D721Med (cell line): ENCODE results near the gene ZNF132.

Experiments
- DNase-seq: peaks from one replicate; pipeline ENCODE4 v3.0.0; 2011; ENCODE audit warnings: low spot score; ENCODE audit not compliant: insufficient read length
- FAIRE-seq: peaks from 2 replicates; lab custom pipeline; 2011; peaks lifted over from hg19 to GRCh38; lab: Jason Lieb, UNC
- TF ChIP-seq, protein P1 (sequence below): IDR thresholded peaks from 2 replicates; pipeline ENCODE4 v1.5.1; 2012; ENCODE audit warnings: mild to moderate bottlenecking, control low read depth; ENCODE audit not compliant: insufficient read depth; ENCODE audit errors: missing control alignments

The ZNF132 gene

DNA sequence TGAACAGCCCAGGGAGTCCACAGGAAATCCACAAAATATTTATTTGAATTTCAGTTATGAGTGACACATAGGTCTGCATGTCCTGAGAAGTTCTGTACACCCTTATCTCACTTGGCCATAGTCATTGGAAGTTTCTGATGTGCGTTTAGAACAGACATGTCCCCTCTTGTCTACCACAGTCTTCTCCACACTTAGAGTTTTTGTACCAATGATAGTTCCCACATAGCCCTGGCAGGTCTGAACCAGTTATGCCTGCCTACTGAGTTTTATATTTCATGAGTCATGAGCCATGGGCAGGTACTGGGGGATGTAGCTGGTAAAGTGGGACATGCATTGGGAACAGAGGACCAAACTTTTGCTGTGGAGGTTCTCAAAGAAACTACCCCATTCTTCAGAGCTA, 11.3 kb downstream of the ZNF132 start:
- TF ChIP-seq, protein P1, sequence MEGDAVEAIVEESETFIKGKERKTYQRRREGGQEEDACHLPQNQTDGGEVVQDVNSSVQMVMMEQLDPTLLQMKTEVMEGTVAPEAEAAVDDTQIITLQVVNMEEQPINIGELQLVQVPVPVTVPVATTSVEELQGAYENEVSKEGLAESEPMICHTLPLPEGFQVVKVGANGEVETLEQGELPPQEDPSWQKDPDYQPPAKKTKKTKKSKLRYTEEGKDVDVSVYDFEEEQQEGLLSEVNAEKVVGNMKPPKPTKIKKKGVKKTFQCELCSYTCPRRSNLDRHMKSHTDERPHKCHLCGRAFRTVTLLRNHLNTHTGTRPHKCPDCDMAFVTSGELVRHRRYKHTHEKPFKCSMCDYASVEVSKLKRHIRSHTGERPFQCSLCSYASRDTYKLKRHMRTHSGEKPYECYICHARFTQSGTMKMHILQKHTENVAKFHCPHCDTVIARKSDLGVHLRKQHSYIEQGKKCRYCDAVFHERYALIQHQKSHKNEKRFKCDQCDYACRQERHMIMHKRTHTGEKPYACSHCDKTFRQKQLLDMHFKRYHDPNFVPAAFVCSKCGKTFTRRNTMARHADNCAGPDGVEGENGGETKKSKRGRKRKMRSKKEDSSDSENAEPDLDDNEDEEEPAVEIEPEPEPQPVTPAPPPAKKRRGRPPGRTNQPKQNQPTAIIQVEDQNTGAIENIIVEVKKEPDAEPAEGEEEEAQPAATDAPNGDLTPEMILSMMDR: no peak
- no peak for DNase-seq
- FAIRE-seq: no peak

DNA sequence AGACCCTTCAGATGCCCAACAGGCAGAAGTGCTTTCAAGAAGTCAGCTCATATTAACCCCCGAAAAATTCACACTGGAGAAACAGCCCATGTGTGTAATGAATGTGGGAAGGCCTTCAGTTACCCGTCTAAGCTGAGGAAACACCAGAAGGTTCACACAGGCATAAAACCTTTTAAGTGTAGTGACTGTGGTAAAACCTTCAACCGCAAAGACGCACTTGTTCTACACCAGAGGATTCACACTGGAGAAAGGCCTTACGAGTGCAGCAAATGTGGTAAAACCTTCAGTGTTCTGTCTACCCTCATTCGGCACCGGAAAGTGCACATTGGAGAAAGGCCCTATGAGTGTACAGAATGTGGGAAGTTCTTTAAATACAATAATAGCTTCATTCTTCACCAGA, 22.9 kb downstream of the ZNF132 start:
- DNase-seq (no peak), FAIRE-seq (no peak)
- TF ChIP-seq, protein P1: no peak

DNA sequence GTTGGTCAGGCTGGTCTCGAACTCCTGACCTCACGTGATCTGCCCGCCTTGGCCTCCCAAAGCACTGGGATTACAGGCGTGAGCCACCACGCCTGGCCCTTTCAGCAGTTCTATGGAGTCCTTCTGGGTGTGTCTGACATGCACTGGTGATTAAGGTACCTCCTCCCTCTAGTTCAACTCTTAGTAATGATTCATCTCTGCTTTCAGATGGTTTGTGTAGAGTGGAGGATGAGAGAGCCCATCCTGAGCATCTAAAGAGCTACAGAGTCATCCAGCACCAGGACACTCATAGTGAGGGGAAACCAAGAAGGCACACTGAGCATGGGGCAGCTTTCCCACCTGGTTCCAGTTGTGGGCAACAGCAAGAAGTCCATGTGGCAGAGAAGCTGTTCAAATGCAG, 23.3 kb downstream of the ZNF132 start:
- FAIRE-seq (no peak), DNase-seq (no peak)
- TF ChIP-seq, protein P1: no peak

DNA sequence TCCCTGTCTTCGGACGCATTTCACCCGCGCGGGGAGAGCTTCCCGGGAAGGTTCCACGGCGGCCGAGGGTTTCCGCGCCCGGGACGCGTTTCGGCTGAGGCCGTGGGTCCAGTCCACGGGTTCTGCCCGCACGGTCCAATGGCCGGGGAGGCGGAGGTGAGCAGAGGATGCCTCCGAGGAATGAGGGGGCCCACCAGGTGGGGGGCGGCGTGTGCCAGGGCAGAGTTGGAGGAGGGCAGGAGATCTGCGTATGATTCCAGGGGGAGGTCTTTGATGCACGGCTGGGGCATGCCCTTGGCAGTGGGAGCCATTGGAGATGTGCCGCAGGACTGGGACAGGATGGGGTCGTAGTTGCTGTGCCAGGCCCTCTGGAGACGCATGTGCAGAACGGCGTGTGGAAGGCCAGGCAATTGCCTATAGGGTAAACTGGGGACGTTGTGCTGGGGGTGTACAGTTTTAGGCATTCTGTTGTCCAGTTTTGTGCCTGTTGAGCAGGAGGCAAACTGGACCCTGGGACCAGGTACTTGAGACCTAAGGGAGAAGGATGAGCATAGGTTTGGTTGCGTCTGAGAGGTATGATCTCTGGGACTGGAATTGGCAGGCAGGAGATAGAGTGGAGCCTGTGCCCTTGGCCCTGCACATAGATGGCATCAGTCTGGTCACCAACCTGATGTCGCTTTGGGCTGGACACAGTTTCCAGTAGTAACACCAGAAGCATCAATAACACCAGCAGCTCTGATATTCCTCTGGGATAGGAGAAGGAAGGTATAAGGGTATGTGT, 30.8 kb downstream of the ZNF132 start:
- DNase-seq (no peak), FAIRE-seq (no peak)
- TF ChIP-seq, protein P1: no peak

DNA sequence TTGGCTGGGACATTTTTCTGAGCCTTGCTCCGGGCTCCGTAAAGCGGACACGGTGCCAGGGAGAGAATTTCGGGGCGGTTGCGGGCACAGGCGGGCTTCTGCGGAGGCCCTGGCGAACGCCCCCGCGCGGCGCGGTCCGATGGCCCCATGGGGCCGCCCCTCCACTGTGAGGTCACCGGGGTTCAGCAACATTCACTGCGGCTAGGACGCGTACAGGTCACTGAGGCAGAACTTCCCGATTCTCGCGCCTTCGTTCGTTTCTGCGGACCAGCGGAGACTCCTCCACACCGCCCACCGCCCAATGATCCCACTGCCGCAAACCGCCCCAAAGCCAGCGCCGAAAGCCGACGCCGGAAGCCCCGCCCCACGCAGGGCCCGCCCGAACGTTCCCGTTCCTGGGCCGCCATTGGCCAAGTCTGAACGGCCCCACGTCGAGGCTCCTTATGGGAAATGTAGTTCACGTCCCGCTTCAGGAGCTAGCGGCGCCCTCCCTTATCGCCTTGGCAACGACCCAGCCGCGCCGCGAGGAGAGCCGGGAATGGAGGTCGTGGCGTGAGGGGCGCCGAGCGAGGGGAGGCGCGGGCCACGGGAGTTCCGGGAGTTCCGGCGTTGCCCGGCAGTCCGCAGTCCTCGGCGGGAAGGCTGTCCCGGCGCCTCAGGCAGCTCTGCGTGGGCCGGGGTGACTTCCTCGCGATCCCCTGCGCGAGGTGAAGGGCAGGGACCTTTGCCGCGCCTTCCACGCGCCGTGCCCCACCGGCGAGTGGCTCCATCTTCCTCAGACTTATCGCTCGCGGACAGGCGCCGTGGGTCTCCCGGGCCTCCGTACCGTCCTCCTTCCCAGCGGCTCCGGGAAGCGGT, 31.6 kb downstream of the ZNF132 start, which contains the start of gene ZNF584:
TSS of gene ZNF584 (plus strand) at position 498 of the 858 bp plus-strand sequence. CDS start 499 bp downstream, outside the sequence.
- FAIRE-seq (no peak), DNase-seq (peak; percentile 58)
- TF ChIP-seq, protein P1: no peak

- TF ChIP-seq, protein P1: no peak
- DNase-seq (no peak), FAIRE-seq (no peak)
Observed at GRCh38 chr19:58407658-58408151, 32.2 kb downstream of the ZNF132 start.
